GM18909 (cell line): ENCODE results near the gene BACE2.
"Not testable (repeated sequence)": the region's sequence is repeated elsewhere in the genome, so short reads cannot be mapped to it uniquely, and the experiment has no call there.

ENCODE experiments used
- ATAC-seq: cut with Tn5 transposase; IDR thresholded peaks from one replicate; pipeline ENCODE4 v1.9.1; 2021; ENCODE audit warnings: mild to moderate bottlenecking; ENCODE audit not compliant: unreplicated experiment, poor library complexity

BACE2 gene

GRCh38 chr21:41313285-41314164 lies 145.6 kb downstream of the BACE2 start:
- ATAC-seq, result not testable (repeated sequence)

- no peak for ATAC-seq
Measured at GRCh38 chr21:41315726-41316125, 147.8 kb downstream of the BACE2 start.

- no peak for ATAC-seq
Measured at GRCh38 chr21:41316200-41317062, 148.5 kb downstream of the BACE2 start, which contains the start of gene FAM3B. FAM3B (plus strand) TSS chr21:41316801; CDS start chr21:41316880, 79 bp downstream.

GRCh38 chr21:41317063-41317392 lies 149.1 kb downstream of the BACE2 start:
- ATAC-seq, result no peak

- ATAC-seq, result no peak
Measured at GRCh38 chr21:41317458-41317857, 149.5 kb downstream of the BACE2 start.

- no peak for ATAC-seq
Measured at GRCh38 chr21:41318218-41318617, 150.3 kb downstream of the BACE2 start.

- ATAC-seq, result no peak
Measured at GRCh38 chr21:41319273-41319672, 151.3 kb downstream of the BACE2 start.

GRCh38 chr21:41321211-41321907 lies 153.4 kb downstream of the BACE2 start:
- no peak for ATAC-seq

GRCh38 chr21:41321908-41322495 lies 154.0 kb downstream of the BACE2 start:
- ATAC-seq, result no peak

GRCh38 chr21:41322496-41323382 lies 154.8 kb downstream of the BACE2 start:
- ATAC-seq, result no peak

GRCh38 chr21:41325138-41325912 lies 157.4 kb downstream of the BACE2 start:
- no peak for ATAC-seq

- no peak for ATAC-seq
Measured at GRCh38 chr21:41326414-41327080, 158.6 kb downstream of the BACE2 start.

GRCh38 chr21:41327753-41328152 lies 159.8 kb downstream of the BACE2 start:
- ATAC-seq, result no peak

- ATAC-seq, result no peak
Measured at GRCh38 chr21:41328660-41329607, 161.0 kb downstream of the BACE2 start.
